Body of pancreas (tissue), 4 donors: ENCODE measurements around the gene C9orf72. TPM values are rescaled to one million over a fixed set of nuclear protein-coding genes. Genes with fewer than 3 reads are reported as not detected.

Experiments used
- ATAC-seq: fragments of 150-250 bp; one replicate; pipeline ENCODE4 v1.9.1; 2016
- DNase-seq, 4 donors: peaks; one replicate each; pipeline ENCODE4 v3.0.0-alpha.2; 2019
- H3K27ac ChIP-seq, 4 donors: fragments of 200-600 bp; sonication (generic); 1 replicate in 3 of 4; 2 replicates in 1 of 4; pipeline versions ENCODE4 v1.5.1 to v1.6.1; 2016 to 2019; ENCODE audit warnings: mild to moderate bottlenecking in 1 of 4, mixed read lengths in 1 of 4, moderate library complexity in 1 of 4
- H3K27me3 ChIP-seq, 2 donors: fragments of 200-600 bp; sonication (generic); one replicate each; pipeline ENCODE4 v1.6.0; 2016; ENCODE audit warnings: mild to moderate bottlenecking in 1 of 2
- H3K36me3 ChIP-seq, 2 donors: fragments of 200-600 bp; sonication (generic); replicated peaks in 1 of 2; 2 replicates each; pipeline ENCODE4 v1.5.1; 2016; ENCODE audit warnings: low read depth in 2 of 2; ENCODE audit not compliant: insufficient read depth in 1 of 2
- H3K4me1 ChIP-seq: fragments of 200-600 bp; sonication (generic); one replicate; pipeline ENCODE4 v1.6.0; 2016
- H3K4me3 ChIP-seq, 2 donors: fragments of 200-600 bp; sonication (generic); 1 replicate in 1 of 2; 2 replicates in 1 of 2; pipeline ENCODE4 v1.5.1; 2016 to 2019
- H3K9me3 ChIP-seq, 3 donors: fragments of 200-600 bp; sonication (generic); 1 replicate in 2 of 3; 2 replicates in 1 of 3; pipeline ENCODE4 v1.5.1; 2016
- POLR2A ChIP-seq, 3 donors: fragments of 450-650 bp; IDR thresholded peaks; one replicate each; pipeline ENCODE4 v1.6.1; 2016; ENCODE audit warnings: antibody characterized with exemption in 3 of 3, mild to moderate bottlenecking in 2 of 3
- WGBS, 2 donors: methylation state at CpG; one replicate each; pipeline ENCODE4 v1.1.5; 2017; 5-methylcytosine and 5-hydroxymethylcytosine counted together
- intact Hi-C: fragments of 100-400 bp; cut with DNase I; formaldehyde crosslinking; loops from one replicate; pipeline ENCODE4 v1.15.1; 2023
- total RNA-seq, 2 donors: library from RNA; depleted of rRNA; stranded (reverse); fragments of >200 nt; gene quantifications; one replicate each; pipeline ENCODE4 v1.1.0, GENCODE V29; 2016
- TF ChIP-seq, protein P1 (sequence below), 7 experiments: fragments of 450-650 bp in 4 of 7; fragments of 200-600 bp in 3 of 7; sonication (generic) in 3 of 7; IDR thresholded peaks; one replicate each; pipeline ENCODE4 v1.5.1; 2016 to 2019; ENCODE audit warnings: antibody characterized with exemption in 7 of 7

C9orf72 gene
- total RNA-seq, 2 donors from 2014 or later, result 13.5 to 20.5 TPM

DNA sequence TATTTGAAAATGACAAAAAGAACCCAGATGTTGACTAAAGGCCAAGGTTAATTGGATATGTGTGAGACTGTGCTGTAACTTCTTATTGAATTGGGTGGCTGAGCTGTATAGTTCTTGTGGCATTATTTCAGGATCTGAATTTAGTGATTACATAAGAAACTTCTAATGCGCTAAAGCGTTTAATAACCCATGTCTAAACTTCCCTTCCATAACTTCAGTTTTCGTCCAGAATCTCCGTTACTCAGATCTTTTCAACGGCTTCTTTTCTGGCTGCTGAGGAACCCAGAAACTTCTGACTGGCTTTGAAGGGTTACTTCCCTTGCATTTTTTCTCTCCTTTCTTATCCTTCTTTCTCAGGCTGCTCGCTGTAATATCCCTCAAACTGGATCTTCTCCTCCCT lies 28.1 kb upstream of the C9orf72 start:
- 78 to 84% methylated on average over 6 of the region's 6 CpGs for WGBS, 2 donors

DNA sequence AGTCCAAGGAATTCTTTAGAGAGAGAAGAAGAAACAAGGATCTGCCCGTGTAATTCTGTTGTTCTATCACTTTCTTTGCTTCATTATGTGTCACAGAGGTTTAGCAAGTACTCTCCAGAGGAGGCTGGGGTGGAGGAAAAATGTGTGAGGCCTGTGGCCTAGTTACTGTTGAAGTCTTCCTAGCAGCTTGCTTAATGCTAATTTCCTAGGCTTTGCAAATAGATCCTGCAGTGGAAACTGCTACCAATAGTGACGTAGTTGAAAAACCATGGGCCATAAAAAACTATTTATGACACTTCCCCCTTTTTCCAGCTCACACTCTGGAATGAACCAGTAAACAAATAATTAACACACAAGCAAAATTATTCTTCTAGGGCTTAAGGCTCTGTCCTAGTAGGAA lies 27.0 kb upstream of the C9orf72 start:
- H3K27me3 ChIP-seq, result no peaks in the 10 kb centered on the region
- peak in 1 of 4 donors; percentile 12 for DNase-seq
- intact Hi-C loops, result no loop called here
- H3K9me3 ChIP-seq, result no peaks in the 10 kb centered on the region
- TF ChIP-seq, protein P1, sequence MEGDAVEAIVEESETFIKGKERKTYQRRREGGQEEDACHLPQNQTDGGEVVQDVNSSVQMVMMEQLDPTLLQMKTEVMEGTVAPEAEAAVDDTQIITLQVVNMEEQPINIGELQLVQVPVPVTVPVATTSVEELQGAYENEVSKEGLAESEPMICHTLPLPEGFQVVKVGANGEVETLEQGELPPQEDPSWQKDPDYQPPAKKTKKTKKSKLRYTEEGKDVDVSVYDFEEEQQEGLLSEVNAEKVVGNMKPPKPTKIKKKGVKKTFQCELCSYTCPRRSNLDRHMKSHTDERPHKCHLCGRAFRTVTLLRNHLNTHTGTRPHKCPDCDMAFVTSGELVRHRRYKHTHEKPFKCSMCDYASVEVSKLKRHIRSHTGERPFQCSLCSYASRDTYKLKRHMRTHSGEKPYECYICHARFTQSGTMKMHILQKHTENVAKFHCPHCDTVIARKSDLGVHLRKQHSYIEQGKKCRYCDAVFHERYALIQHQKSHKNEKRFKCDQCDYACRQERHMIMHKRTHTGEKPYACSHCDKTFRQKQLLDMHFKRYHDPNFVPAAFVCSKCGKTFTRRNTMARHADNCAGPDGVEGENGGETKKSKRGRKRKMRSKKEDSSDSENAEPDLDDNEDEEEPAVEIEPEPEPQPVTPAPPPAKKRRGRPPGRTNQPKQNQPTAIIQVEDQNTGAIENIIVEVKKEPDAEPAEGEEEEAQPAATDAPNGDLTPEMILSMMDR (IDR thresholded peaks at IDR 0.05), result no peak
- no peak for TF ChIP-seq POLR2A (IDR thresholded peaks at IDR 0.05)
- no peaks in the 10 kb centered on the region for H3K36me3 ChIP-seq
- 44 to 50% methylated on average over 2 of the region's 2 CpGs for WGBS, 2 donors
- H3K4me1 ChIP-seq, result no peaks in the 10 kb centered on the region
- H3K4me3 ChIP-seq, result no peak overlapping the region
- ATAC-seq, result peak; percentile 15
- H3K27ac ChIP-seq, result peak overlapping the region in 1 of 4 donors; percentile 55

More for the DNA sequence above, 28.1 kb upstream of the C9orf72 start:
- intact Hi-C loops, result no loop called here
- Histone ChIP-seq H3K4me1 (no peaks in the 10 kb centered on the region), H3K4me3 (no peak overlapping the region), H3K27me3 (no peaks in the 10 kb centered on the region), H3K36me3 (no peaks in the 10 kb centered on the region), H3K27ac (peak overlapping the region in 1 of 4 donors; percentile 12), H3K9me3 (no peaks in the 10 kb centered on the region)
- ATAC-seq (no peak), DNase-seq (no peak)
- TF ChIP-seq, protein P1 (IDR thresholded peaks at IDR 0.05), result no peak
- TF ChIP-seq POLR2A (IDR thresholded peaks at IDR 0.05), result no peak

DNA sequence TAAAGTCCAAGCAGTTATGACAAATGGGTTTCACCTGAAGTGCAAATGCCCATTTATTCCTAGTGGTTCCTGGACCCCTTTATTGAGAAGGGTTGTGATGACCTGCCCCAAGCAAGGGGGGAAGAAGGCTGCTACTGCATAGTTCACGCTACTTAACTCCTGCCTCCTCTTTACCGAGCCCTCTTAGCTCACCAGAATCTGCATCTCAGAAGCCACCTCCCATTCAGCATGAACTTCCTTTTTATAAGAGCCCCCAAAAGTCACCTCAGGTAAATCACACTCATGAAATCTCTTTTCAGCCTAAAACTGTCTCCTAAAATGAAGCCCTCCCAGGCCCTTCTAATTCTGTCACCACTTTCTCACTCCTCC lies 26.6 kb upstream of the C9orf72 start:
- 78 to 96% methylated on average over 2 of the region's 2 CpGs for WGBS, 2 donors
- H3K36me3 ChIP-seq, result no peaks in the 10 kb centered on the region
- no peak for ATAC-seq
- TF ChIP-seq, protein P1 (IDR thresholded peaks at IDR 0.05), result no peak
- TF ChIP-seq POLR2A (IDR thresholded peaks at IDR 0.05), result no peak
- H3K27me3 ChIP-seq, result no peaks in the 10 kb centered on the region
- no peak overlapping the region for H3K4me3 ChIP-seq
- peak overlapping the region in 1 of 4 donors; percentile 55 for H3K27ac ChIP-seq
- no peak for DNase-seq
- no peaks in the 10 kb centered on the region for H3K9me3 ChIP-seq
- intact Hi-C loops, result no loop called here
- no peaks in the 10 kb centered on the region for H3K4me1 ChIP-seq

GRCh38 chr9:27599102-27599869 lies 26.0 kb upstream of the C9orf72 start:
- 65 to 79% methylated on average over 6 of the region's 6 CpGs for WGBS, 2 donors
- DNase-seq (peak in 1 of 4 donors; percentile 33), ATAC-seq (no peak)
- Histone ChIP-seq H3K36me3 (no peaks in the 10 kb centered on the region), H3K4me3 (no peak overlapping the region), H3K9me3 (no peaks in the 10 kb centered on the region), H3K27ac (peak overlapping the region in 1 of 4 donors; percentile 55), H3K4me1 (no peaks in the 10 kb centered on the region), H3K27me3 (no peaks in the 10 kb centered on the region)
- intact Hi-C loops, result no loop called here
- TF ChIP-seq, protein P1 (IDR thresholded peaks at IDR 0.05), result no peak
- TF ChIP-seq POLR2A (IDR thresholded peaks at IDR 0.05), result no peak

DNA sequence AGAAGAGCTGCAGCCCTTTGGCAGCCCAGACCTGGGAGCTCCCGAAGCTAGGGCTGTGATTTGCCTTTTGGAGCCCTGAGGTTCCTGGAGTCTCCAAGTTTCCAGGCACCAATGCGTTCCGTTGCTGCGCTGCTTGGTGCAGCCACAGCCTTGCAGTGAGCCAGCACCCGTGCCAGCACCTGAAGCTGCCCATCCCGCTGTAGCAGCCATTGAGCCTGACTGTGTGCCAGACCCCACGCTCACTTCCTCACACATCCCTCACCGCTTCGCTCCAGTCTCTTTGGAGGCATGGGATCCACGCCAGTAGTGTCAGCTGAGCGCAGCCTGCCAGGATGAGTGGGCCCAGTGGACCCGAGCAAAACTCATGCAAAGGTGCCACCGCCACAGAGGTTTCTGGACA lies 22.5 kb upstream of the C9orf72 start:
- DNase-seq, result no peak
- H3K27ac ChIP-seq, result no peak overlapping the region
- no peaks in the 10 kb centered on the region for H3K36me3 ChIP-seq
- WGBS, 2 donors, result 90 to 95% methylated on average over 12 to 13 of the region's 13 CpGs
- no peaks in the 10 kb centered on the region for H3K9me3 ChIP-seq
- no peak for ATAC-seq
- TF ChIP-seq, protein P1 (IDR thresholded peaks at IDR 0.05), result no peak
- TF ChIP-seq POLR2A (IDR thresholded peaks at IDR 0.05), result no peak
- no peaks in the 10 kb centered on the region for H3K4me1 ChIP-seq
- intact Hi-C loops, result no loop called here
- H3K4me3 ChIP-seq, result no peak overlapping the region
- H3K27me3 ChIP-seq, result no peaks in the 10 kb centered on the region
